Measurements from ENCODE around the gene FYCO1. TPM values are rescaled to one million over a fixed set of nuclear protein-coding genes. Genes with fewer than 3 reads are reported as not detected.

FYCO1 gene
- total RNA-seq, 1 experiment from 2014 or later: 19.7 TPM

GRCh38 chr3:45868650-45869049 is 127.0 kb downstream of the FYCO1 start:
- DNase-seq: no peak
- no peaks in the 10 kb centered on the region for H3K79me2 ChIP-seq (ENCODE audit: low read depth)
- POLR2A ChIA-PET (ENCODE audit: unreplicated experiment): no interaction called here
- H3K4me1 ChIP-seq (replicated peaks; ENCODE audit: insufficient read depth): no peaks in the 10 kb centered on the region
- no peaks in the 10 kb centered on the region for H3K27me3 ChIP-seq (ENCODE audit: insufficient read depth, low read depth)
- CTCF ChIA-PET: interaction anchor here (0.7 kb wide), 1 partner anchor 139 kb away, joined by 4 read pairs; no protein-coding TSS in a partner anchor
- BruUV-seq (replicated peaks): no TSS peak
- no peaks in the 10 kb centered on the region for H3K9me2 ChIP-seq (ENCODE audit: insufficient read depth)
- no peak overlapping the region for H3K4me3 ChIP-seq
- no peak overlapping the region for H3K27ac ChIP-seq
- TF ChIP-seq CTCF (conservative IDR thresholded peaks at IDR 0.05) (no peak), EZH2 (IDR thresholded peaks at IDR 0.05; ENCODE audit: low read depth) (no peak)
- no peak overlapping the region for H2AFZ ChIP-seq
- no peaks in the 10 kb centered on the region for H3K36me3 ChIP-seq (ENCODE audit: low read depth)
- H3F3A ChIP-seq (ENCODE audit: insufficient read depth, low read depth): no peaks in the 10 kb centered on the region
- H3K4me2 ChIP-seq: no peak overlapping the region
- no peaks in the 10 kb centered on the region for H4K20me1 ChIP-seq (ENCODE audit: insufficient read depth)
- H3K9me3 ChIP-seq (ENCODE audit: insufficient read depth, low read depth): no peaks in the 10 kb centered on the region
- intact Hi-C loops (cut with micrococcal nuclease; ENCODE audit: unreplicated experiment): no loop called here

- Histone ChIP-seq H3K4me1 (replicated peaks; ENCODE audit: insufficient read depth) (no peaks in the 10 kb centered on the region), H2AFZ (no peak overlapping the region), H3K27ac (no peak overlapping the region), H4K20me1 (ENCODE audit: insufficient read depth) (no peaks in the 10 kb centered on the region), H3K27me3 (ENCODE audit: insufficient read depth, low read depth) (no peaks in the 10 kb centered on the region), H3K79me2 (ENCODE audit: low read depth) (no peaks in the 10 kb centered on the region), H3K9me3 (ENCODE audit: insufficient read depth, low read depth) (no peaks in the 10 kb centered on the region), H3K4me2 (no peak overlapping the region), H3K4me3 (no peak overlapping the region), H3K9me2 (ENCODE audit: insufficient read depth) (no peaks in the 10 kb centered on the region), H3F3A (ENCODE audit: insufficient read depth, low read depth) (no peaks in the 10 kb centered on the region), H3K36me3 (ENCODE audit: low read depth) (no peaks in the 10 kb centered on the region)
- TF ChIP-seq EZH2 (IDR thresholded peaks at IDR 0.05; ENCODE audit: low read depth) (no peak), CTCF (conservative IDR thresholded peaks at IDR 0.05) (no peak)
- intact Hi-C loops (cut with micrococcal nuclease; ENCODE audit: unreplicated experiment): no loop called here
- ChIA-PET CTCF (interaction anchor here (0.7 kb wide), 1 partner anchor 138 kb away, joined by 4 read pairs; no protein-coding TSS in a partner anchor), POLR2A (ENCODE audit: unreplicated experiment) (no interaction called here)
- no peak for DNase-seq
- BruUV-seq (replicated peaks): no TSS peak
Observed at GRCh38 chr3:45868213-45868612, 127.4 kb downstream of the FYCO1 start.

Other genes with a start within 250 kb of the FYCO1 start
- not detected in 2 replicates for gene SLC6A20, start 199.3 kb downstream of the FYCO1 start, total RNA-seq (2021)
- 21.2 and 39.2 TPM in 2 replicates for gene LZTFL1, start 153.7 kb downstream of the FYCO1 start, total RNA-seq (2021)
- gene CCR9, start 109.3 kb downstream of the FYCO1 start, total RNA-seq (2021): not detected in 2 replicates
- gene CXCR6, start 52.4 kb downstream of the FYCO1 start, total RNA-seq (2021): 0.63 and 0.74 TPM in 2 replicates
- gene XCR1, start 31.7 kb upstream of the FYCO1 start, total RNA-seq (2021): 0.13 and 0.18 TPM in 2 replicates
- gene CCR1, start 212.5 kb upstream of the FYCO1 start, total RNA-seq (2021): 0.28 TPM in 1 of 2 replicates, not detected in the other
- gene CCR3, start 246.6 kb upstream of the FYCO1 start, total RNA-seq (2021): 1.7 and 3.1 TPM in 2 replicates